Measurements from ENCODE around the gene RPSA.
"Not testable (repeated sequence)": the region's sequence is repeated elsewhere in the genome, so short reads cannot be mapped to it uniquely, and the experiment has no call there.

RPSA gene

DNA sequence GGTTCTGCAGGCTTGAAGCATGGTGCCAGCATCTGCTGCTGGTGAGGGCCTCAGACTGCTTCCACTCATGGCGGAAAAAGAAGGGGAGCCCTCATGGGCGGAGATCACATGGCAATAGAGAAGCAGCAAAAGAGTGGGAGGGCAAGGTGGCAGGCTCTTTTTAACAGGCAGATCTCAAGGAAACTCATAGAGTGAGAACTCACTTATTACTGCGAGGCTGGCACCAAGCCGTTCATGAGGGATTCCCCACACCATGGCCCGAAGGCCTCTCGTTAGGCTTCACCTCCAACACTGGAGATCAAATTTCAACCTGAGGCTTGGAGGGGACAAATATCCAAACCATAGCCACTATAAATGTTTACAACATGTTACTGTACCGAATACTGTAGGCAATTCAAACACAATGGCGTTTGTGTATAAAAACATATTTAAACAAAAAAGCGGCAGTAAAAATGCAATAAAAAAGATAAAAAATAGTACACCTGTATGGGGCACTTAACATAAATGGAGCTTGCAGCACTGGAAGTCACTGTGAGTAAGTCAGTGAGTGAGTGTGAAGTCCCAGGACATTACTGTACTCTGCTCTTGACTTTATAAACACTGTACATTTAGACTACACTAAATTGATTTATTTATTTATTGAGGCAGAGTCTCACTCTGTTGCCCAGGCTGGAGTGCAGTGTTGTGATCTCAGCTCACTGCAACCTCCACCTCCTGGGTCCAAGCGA lies 42.1 kb downstream of the RPSA start:
- ATAC-seq, result no peak
- peaks cover 6% of the 10 kb centered on the region for H3K4me1 Mint-ChIP-seq
- H3K27ac Mint-ChIP-seq, result no peak overlapping the region
- H3K36me3 Mint-ChIP-seq, result no peaks in the 10 kb centered on the region
- no peaks in the 10 kb centered on the region for H3K9me3 Mint-ChIP-seq
- H3K27me3 Mint-ChIP-seq, result peaks cover 28% of the 10 kb centered on the region
- H3K4me3 Mint-ChIP-seq, result no peak overlapping the region

DNA sequence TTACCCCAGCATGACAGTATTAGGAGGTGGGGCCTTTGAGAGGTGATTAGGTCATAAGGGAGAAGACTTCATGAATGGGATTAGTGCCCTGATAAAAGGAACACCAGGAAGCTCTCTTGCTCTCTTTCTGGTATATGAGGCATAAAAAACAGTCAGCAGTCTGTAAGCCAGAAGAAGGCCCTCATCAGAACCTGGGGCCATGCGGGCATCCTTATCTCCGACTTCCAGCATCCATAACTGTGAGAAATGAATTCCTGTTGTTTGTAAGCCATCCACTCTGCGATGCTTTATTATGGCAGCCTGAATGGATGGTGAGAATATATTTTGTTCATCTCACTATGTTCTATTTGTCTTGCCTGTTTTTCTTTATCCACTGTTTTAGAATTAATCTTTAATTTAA lies 43.3 kb downstream of the RPSA start:
- H3K27me3 Mint-ChIP-seq, result peaks cover 32% of the 10 kb centered on the region
- no peak overlapping the region for H3K4me3 Mint-ChIP-seq
- H3K4me1 Mint-ChIP-seq, result peaks cover 6% of the 10 kb centered on the region
- H3K9me3 Mint-ChIP-seq, result no peaks in the 10 kb centered on the region
- ATAC-seq, result no peak
- no peaks in the 10 kb centered on the region for H3K36me3 Mint-ChIP-seq
- H3K27ac Mint-ChIP-seq, result no peak overlapping the region

- H3K27ac Mint-ChIP-seq, result no peak overlapping the region
- ATAC-seq, result no peak
- H3K4me3 Mint-ChIP-seq, result no peak overlapping the region
- H3K27me3 Mint-ChIP-seq, result peaks cover 35% of the 10 kb centered on the region
- H3K9me3 Mint-ChIP-seq, result no peaks in the 10 kb centered on the region
- peaks cover 1% of the 10 kb centered on the region for H3K4me1 Mint-ChIP-seq
- no peaks in the 10 kb centered on the region for H3K36me3 Mint-ChIP-seq
These were observed 46.6 kb downstream of the RPSA start for GRCh38 chr3:39453134-39453533.

DNA sequence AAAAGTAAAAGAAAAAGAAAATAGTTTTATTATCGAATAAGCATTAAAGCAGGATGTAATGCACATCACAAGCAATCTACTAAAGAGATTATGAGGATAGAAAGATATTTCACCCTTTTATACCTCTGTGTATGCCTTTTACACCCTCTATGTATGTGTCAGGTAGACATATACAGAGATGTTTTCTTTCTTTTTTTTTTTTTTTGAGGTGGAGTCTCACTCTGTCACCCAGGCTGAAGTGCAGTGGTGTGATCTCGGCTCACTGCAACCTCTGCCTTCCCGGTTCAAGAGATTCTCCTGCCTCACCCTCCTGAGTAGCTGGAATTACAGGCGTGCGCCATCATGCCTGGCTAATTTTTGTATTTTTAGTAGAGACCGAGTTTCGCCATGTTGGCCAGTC lies 47.4 kb downstream of the RPSA start:
- not testable (repeated sequence) for H3K9me3 Mint-ChIP-seq, H3K27ac Mint-ChIP-seq, ATAC-seq, H3K36me3 Mint-ChIP-seq, H3K4me1 Mint-ChIP-seq, H3K4me3 Mint-ChIP-seq
- H3K27me3 Mint-ChIP-seq, result peaks cover 30% of the 10 kb centered on the region

- Mint-ChIP-seq H3K4me1 (no peaks in the 10 kb centered on the region), H3K4me3 (no peak overlapping the region), H3K27me3 (peaks cover 30% of the 10 kb centered on the region), H3K36me3 (no peaks in the 10 kb centered on the region), H3K9me3 (no peaks in the 10 kb centered on the region), H3K27ac (no peak overlapping the region)
- no peak for ATAC-seq
These were observed 48.2 kb downstream of the RPSA start for GRCh38 chr3:39454591-39455217.

GRCh38 chr3:39456159-39456558 lies 49.6 kb downstream of the RPSA start:
- no peaks in the 10 kb centered on the region for H3K9me3 Mint-ChIP-seq
- ATAC-seq, result no peak
- no peaks in the 10 kb centered on the region for H3K36me3 Mint-ChIP-seq
- no peak overlapping the region for H3K27ac Mint-ChIP-seq
- no peak overlapping the region for H3K4me3 Mint-ChIP-seq
- H3K4me1 Mint-ChIP-seq, result no peaks in the 10 kb centered on the region
- H3K27me3 Mint-ChIP-seq, result peaks cover 30% of the 10 kb centered on the region

DNA sequence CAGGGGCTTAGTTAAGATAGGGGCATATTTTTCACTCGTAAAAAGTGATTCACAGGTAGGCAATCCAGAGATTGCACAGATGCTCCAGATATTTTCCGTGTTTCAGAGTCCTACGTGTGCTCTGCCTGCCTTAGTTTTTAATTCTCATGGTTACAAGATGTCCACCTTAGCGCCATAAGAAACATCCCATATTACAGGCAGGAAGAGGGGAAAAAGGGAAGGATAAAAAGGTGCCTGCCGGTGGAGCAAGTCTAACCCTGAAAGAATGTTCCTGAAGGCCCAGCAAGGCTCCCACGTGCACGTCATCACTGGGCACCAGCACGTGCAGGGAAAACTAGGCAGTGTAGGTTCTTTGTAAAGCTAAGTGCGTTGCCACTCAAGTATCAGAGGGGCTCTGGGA lies 50.8 kb downstream of the RPSA start:
- Mint-ChIP-seq H3K4me3 (no peak overlapping the region), H3K9me3 (no peaks in the 10 kb centered on the region), H3K27me3 (peaks cover 26% of the 10 kb centered on the region), H3K36me3 (no peaks in the 10 kb centered on the region), H3K4me1 (no peaks in the 10 kb centered on the region), H3K27ac (no peak overlapping the region)
- ATAC-seq, result no peak

- H3K27ac Mint-ChIP-seq, H3K36me3 Mint-ChIP-seq, H3K4me3 Mint-ChIP-seq, H3K4me1 Mint-ChIP-seq, H3K9me3 Mint-ChIP-seq, ATAC-seq: not testable (repeated sequence)
- peaks cover 14% of the 10 kb centered on the region for H3K27me3 Mint-ChIP-seq
These were observed 52.1 kb downstream of the RPSA start for GRCh38 chr3:39458579-39458978.

DNA sequence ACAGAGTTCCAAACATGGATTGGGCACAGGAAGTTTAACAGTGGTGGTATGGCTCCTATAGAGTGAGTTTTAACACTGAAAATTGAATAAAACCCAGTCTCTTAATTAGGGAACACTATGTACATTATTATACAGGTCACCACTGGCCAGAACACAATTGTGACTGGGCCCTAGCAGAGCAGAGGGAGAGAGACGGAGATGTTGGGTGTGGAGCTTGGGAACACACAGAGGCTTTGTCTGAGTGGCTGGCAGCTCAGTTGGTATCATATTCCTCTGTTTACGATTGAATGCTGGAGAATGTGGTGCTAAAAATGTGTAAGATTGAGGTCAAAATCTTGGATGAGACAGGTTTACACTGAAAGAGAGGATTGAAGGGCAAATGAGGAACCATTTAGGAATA lies 54.2 kb downstream of the RPSA start:
- Mint-ChIP-seq H3K27ac (no peak overlapping the region), H3K36me3 (no peaks in the 10 kb centered on the region), H3K27me3 (no peaks in the 10 kb centered on the region), H3K4me1 (no peaks in the 10 kb centered on the region), H3K9me3 (no peaks in the 10 kb centered on the region), H3K4me3 (no peak overlapping the region)
- ATAC-seq, result no peak

Measured in stimulated activated memory B cell treated with anti-CD40 and anti-IgM and Interleukin-4, amounts not matched to agents 10 μg/mL and 1 μg/mL and 100 μg/mL, for 72 hours (primary cell).